IPS DF 4.7 (cell line): ENCODE measurements around the gene CFAP97D1.

Source experiments
- DNase-seq: peaks from one replicate; pipeline ENCODE4 v3.0.0-alpha.2; 2013; ENCODE audit warnings: low spot score; ENCODE audit errors: extremely low read depth

CFAP97D1 gene

DNA sequence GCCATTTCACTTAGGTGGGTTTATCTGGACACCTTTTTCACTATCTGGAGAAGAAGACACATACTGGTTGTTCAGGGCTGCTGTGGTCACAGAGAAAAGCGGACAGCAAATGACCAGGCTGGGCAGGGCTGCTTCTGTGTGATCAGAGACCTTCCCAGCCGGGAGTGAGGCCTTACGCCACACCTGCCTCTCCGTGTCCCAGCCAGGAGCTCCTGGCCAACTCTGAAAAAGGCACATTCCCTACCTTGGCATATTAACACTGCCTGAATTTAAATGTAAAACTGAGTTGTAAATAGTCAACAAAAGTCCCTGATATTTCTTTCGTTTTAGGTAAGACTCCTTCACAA is 12.5 kb upstream of the CFAP97D1 start:
- DNase-seq: no peak

DNA sequence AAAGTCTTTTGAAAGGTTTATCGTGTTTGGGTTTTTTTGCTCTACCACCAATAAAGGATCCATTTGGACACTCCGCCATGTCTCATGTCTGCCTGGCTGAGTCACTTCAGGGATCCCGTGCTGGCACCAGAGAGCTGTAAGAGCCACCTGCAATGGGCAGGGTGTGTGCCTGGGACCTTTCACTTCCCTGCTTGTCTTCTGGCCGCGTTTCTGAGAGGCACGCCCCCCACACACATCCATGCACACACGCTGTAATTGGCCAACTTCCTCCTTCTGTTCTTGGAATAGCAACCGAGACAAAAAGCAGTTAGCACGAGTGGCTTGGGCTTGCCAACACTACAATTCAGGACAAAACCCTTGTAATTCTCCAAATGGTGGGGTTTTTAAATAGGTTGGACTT is 11.9 kb upstream of the CFAP97D1 start:
- DNase-seq: no peak

- DNase-seq: no peak
These were observed 11.3 kb upstream of the CFAP97D1 start for GRCh38 chr17:43768943-43769342.

DNA sequence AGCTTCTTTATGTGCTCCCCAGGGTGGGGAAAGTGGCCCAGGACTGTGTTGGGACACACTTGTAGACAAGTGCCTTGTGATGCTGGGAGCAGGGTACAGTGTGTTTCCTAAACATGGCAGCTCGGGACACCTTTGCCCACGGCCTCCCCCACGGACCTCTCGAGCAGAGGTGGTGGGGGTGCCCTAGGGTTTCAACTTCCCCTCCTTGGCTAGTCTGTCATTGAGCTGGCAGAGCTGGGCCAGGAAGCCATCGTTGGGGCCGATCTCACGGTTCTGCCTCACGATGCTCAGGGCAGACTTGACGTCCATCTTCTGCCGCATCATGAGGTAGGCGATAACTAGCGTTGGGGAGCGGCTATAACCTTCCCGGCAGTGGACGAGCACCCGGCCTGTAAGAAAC is 10.8 kb upstream of the CFAP97D1 start:
- DNase-seq: no peak

- DNase-seq: no peak
These were observed 10.4 kb upstream of the CFAP97D1 start for GRCh38 chr17:43769859-43770258.

DNA sequence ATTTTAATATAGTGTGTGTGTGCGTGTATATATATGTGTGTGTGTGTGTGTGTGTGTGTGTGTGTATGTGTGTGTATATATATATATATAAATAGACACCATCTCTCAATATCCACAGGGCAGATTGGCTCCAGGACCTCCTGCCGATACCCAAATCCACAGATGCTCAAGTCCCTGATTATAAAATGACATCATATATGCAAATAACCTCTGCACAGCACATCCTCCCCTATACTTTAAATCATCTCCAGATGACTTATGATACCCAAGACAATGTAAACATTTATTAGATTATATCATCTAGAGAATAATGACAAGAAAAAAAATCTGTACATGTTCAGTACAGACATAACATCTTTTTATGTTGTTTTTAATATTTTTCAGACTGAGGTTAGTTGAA is 9.3 kb upstream of the CFAP97D1 start:
- DNase-seq: no peak

DNA sequence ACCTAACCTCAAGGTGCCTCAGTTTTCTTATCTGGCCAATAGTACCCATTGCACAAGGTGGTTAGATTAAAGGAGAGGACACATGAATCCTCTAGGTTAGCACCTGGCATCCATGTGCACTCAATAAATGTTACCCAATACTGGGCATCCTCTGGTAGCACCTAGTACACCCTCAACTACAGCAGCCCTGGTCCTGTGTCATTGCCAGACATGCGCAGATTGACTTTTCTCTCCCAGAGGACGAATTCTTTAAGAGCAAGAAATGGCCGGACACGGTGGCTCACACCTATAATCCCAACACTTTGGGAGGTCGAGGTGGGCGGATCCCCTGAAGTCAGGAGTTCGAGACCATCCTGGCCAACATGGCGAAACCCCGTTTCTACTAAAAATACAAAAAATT is 8.8 kb upstream of the CFAP97D1 start:
- no peak for DNase-seq

- DNase-seq: no peak
These were observed 7.2 kb upstream of the CFAP97D1 start for GRCh38 chr17:43772877-43773648.

- DNase-seq: no peak
These were observed 5.7 kb upstream of the CFAP97D1 start for GRCh38 chr17:43774304-43775250.

DNA sequence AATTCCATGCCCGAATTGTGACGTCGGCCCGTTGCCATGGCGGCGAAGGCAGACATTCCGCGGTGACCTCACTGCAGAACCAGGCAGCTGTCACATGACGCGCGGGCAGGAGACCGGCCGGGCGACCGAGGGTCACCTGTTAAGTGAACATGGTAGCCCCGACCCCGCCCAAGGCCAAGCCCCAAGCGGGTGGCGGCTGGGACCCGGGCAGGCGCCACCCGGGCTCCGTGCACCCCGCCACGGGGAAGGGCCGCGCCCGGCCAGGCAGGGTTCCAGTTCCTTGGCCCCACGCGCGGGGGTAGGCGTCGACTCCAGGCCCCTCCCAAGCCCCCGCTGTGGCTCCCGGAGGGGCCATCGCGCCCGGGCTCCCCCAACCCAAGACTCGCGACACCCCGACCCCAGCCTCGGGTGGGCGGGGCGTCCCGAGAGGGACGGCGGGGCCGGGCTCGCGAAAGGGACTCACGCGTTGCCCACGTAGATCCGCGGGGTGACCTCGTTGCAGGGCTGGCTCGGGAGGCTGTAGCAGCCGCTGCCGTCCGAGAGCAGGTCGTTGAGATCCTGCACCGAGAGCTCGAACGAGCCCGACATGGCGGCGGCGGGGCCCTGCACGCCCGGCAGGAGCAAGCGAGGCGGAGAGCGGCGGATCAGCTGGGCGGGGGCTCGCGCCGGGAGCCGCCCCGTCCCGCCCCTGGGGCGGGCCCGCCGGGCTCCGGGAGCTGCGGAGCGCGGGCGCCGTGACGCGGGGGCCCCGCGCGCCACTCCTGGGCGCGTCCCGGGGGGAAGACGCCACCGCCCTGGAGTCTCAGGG is 1.7 kb upstream of the CFAP97D1 start, which contains the start of gene DUSP3:
Gene DUSP3 (minus strand): TSS at position 641 of the 808 bp plus-strand sequence. CDS start 53 bp downstream, at position 588.
- DNase-seq: no peak

DNA sequence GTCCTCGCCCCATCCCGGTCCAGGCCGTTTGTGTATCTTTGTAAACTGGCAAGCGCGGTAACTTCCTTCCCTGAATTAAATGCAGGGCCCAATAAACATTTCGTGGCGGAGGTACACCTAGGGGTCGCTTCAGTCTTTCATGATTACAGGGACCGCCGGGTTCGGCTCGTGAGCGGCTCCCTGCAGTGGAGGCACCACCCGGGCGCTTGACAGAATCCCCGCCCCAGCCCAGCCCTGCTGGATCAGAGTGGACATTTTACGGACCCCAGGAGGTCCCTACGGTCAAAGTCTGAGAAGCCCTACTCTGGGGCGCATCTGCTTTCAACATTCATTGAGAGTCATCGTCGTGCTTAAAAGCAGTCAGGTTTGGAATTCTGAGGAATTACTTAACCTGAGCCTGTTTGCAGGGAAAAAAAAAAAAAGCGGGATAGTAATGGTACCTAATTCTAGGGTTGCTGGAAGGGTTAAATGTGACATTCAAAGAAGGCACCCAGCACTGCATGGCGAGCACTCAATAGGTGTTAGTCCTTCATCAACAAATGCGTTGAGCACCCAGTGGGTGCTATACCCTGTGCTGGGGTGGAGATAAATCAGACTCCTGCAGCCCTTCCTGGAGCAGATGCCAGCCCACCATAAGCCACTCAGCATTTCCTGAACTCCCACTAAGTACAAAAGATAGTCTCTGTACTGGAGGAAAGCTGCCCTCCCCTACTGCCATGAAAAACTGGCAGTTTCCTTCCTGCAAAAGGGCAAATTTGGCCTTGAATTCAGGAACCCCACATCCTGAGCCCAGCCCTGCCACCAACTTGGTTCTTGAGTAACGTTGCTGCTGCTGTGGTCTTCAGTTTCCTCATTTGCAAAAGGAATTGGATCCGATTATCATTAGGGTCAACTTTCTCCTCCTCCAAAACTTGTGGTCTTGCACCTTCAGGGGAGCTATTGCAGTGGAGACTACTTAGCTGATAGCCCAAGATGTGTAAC is 800 bp upstream of the CFAP97D1 start:
- no peak for DNase-seq

DNA sequence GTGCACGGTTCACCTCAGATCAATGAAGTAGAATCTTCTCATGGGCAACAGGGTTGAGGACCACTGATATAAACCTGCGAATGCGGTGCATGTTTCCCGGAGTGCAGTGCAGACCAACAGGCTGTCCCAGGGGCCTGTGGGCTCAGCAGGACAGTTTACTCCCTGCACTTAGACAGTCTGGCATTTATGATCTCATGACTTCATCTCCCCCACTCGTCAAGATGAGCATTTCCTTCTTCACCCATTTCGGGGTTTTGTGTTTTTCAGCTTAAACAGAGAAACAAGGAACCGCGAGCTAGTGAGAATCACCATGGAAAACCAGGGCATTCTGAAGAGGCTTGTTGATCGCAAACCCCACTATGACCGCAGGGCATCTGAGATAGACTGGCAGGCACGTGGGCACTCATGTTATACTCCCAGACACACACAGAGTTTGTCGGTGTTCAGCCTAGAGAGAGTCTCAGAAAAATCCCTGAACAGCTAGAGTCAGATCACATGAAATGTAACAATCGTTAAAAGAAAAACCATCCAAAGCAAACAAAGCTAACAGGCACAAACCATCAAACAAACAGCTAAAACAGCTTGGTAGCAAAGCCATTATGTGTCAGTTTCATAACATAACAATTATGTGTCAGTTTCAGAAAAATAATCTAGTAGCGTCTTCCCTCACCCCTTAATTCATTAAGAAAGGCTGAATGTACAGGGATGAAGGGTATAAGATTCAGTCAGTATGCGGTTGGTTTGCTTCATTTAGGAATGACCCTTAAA is 2.9 kb downstream of the CFAP97D1 start:
- no peak for DNase-seq

- no peak for DNase-seq
These were observed 3.8 kb downstream of the CFAP97D1 start for GRCh38 chr17:43784068-43784467.

DNA sequence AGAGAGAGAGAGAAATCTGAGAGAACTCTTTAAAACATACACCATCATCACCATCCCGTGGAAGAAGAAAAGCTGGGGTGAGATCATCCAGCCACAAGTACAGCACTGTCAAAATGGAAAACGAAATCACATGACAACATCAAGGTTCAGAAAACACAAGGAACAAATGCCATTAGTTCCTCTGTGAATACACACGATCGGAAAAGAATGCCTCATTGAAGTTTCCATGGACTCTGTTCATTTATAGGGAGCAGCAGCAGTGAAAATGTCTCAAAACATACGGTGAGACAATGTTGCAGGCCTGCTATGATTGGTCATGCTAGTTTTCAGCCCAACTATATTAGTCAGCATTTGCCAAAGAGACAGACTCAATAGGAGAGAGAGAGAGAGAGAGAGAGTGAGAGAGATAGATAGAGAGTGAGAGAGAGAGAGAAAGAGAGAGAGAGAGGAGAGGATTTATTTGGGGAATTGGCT is 4.4 kb downstream of the CFAP97D1 start:
- DNase-seq: no peak

DNA sequence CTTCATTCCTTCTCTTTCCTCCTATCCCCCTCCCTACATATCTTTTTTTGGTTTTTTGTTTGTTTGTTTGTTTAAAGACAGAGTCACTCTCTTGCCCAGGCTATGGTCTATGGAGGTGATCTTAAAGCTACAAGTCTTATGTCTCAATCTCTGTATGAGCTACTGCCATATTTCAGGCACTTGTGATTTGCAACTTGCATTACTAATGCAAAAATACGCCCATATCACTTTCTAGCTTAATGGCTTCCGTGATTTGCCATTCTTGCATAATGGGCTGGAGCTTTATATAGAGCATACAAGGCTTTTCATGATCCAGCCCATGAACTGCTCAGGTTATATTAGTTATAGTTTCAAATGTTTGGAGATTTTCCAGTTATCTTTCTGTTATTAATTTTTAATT is 7.5 kb downstream of the CFAP97D1 start:
- no peak for DNase-seq

- no peak for DNase-seq
These were observed 8.3 kb downstream of the CFAP97D1 start for GRCh38 chr17:43788540-43788939.

GRCh38 chr17:43789482-43789881 is 9.2 kb downstream of the CFAP97D1 start:
- DNase-seq: no peak

GRCh38 chr17:43790311-43790940 is 10.2 kb downstream of the CFAP97D1 start:
- DNase-seq: no peak

GRCh38 chr17:43791589-43791988 is 11.4 kb downstream of the CFAP97D1 start:
- DNase-seq: no peak
